Measurements from ENCODE around the gene GRIK4.

GRIK4 gene

DNA sequence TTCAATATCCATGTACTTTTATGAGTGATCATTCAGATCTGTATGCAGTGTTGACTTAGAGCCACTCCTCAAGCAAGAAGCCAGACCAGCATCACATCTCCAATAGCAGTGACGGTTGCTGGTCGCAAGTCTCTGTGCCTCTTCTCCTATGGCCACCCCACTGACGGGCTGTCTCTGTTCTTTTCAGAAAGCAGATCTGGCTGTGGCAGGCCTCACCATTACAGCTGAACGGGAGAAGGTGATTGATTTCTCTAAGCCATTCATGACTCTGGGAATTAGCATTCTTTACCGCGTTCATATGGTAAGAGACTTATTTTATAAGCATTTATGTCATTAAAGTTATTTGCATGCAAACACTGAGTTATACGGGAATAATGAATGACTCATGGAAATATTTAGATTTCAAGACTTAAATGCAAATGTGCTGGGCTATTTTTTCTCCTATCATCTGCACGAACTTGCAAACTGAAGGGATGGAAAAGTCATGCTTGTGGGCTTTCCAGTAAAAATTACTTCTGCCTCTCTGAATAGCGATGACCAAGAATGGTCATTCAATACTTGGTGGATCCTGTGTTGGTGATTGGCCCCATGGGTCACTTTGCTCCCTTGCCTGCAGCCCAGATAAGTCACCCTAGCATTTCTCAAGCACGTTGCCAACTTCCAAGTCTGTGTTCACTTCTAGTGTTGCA is 428.8 kb downstream of the GRIK4 start:
- Histone ChIP-seq H3K4me3 (ENCODE audit: low read length) (no peak overlapping the region), H3K36me3 (ENCODE audit: insufficient read depth, low read length) (no peaks in the 10 kb centered on the region), H3K27me3 (ENCODE audit: insufficient read depth, low read length) (no peaks in the 10 kb centered on the region), H2AFZ (ENCODE audit: low read depth, low read length) (no peak overlapping the region), H3K4me1 (ENCODE audit: insufficient read depth, low read length) (no peaks in the 10 kb centered on the region), H3K9me3 (ENCODE audit: low read length) (peaks cover 4% of the 10 kb centered on the region)

DNA sequence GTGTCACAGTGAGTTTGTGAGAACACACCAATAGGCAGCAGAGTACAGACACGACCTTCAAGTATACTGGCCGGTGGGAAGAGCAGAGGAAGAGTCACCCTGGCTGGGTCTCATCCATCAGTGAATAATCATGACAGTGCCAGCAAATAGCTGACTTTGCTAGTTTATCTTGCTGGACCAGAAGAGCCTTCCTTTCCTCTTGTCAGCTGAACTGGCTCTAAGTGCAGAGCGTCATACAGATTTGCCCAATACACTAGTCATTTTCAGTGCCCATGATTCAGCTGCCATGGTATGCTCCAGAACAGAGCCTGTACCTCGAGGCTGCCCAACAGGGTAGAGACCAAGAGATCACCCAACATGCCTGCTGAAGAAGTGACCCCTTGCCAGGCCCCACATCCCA is 429.5 kb downstream of the GRIK4 start:
- H3K36me3 ChIP-seq (ENCODE audit: insufficient read depth, low read length): no peaks in the 10 kb centered on the region
- no peaks in the 10 kb centered on the region for H3K27me3 ChIP-seq (ENCODE audit: insufficient read depth, low read length)
- H3K4me3 ChIP-seq (ENCODE audit: low read length): no peak overlapping the region
- H2AFZ ChIP-seq (ENCODE audit: low read depth, low read length): no peak overlapping the region
- peaks cover 7% of the 10 kb centered on the region for H3K9me3 ChIP-seq (ENCODE audit: low read length)
- H3K4me1 ChIP-seq (ENCODE audit: insufficient read depth, low read length): no peaks in the 10 kb centered on the region

DNA sequence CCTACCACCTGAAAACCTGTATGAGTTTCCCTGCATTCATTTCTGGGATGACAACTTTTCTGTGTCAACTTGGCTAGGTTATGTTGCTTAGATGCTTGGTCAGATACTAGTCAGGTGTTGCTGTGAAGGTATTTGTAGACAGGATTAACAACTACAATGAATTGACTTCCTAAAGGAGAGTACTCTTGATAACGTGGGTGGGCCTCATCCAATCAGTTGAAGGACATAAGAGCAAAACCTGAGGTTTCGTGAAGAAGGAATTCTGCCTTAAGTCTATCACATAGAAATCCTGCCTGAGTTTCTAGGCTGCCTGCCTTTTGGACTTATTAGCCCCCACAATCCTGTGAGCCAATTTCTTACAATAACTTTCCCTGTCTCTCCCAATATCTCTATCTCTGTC is 431.2 kb downstream of the GRIK4 start:
- H2AFZ ChIP-seq (ENCODE audit: low read depth, low read length): no peak overlapping the region
- H3K4me3 ChIP-seq (ENCODE audit: low read length): no peak overlapping the region
- H3K9me3 ChIP-seq (ENCODE audit: low read length): peaks cover 7% of the 10 kb centered on the region
- H3K36me3 ChIP-seq (ENCODE audit: insufficient read depth, low read length): no peaks in the 10 kb centered on the region
- H3K27me3 ChIP-seq (ENCODE audit: insufficient read depth, low read length): no peaks in the 10 kb centered on the region
- H3K4me1 ChIP-seq (ENCODE audit: insufficient read depth, low read length): no peaks in the 10 kb centered on the region

DNA sequence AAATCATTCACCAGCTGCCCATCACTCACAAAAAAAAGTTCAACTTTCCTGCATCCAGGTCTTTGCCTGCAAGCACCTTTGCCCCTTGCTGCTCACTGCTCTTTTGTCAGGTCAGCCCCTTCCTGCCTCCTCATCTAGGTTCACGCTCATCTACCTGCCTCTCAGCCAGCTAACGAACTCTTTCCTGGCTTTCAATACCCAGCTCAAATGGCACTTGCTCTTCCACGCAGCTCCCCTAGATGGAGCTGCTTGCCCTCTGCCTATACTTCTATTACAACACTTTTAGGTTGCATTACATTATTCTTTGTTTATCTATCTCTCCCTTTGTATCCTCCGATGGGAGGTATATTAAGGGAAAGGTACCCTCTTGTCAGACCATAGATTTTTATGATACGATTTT is 433.5 kb downstream of the GRIK4 start:
- Histone ChIP-seq H3K4me3 (ENCODE audit: low read length) (no peak overlapping the region), H3K36me3 (ENCODE audit: insufficient read depth, low read length) (no peaks in the 10 kb centered on the region), H2AFZ (ENCODE audit: low read depth, low read length) (no peak overlapping the region), H3K27me3 (ENCODE audit: insufficient read depth, low read length) (no peaks in the 10 kb centered on the region), H3K9me3 (ENCODE audit: low read length) (peaks cover 7% of the 10 kb centered on the region), H3K4me1 (ENCODE audit: insufficient read depth, low read length) (no peaks in the 10 kb centered on the region)

DNA sequence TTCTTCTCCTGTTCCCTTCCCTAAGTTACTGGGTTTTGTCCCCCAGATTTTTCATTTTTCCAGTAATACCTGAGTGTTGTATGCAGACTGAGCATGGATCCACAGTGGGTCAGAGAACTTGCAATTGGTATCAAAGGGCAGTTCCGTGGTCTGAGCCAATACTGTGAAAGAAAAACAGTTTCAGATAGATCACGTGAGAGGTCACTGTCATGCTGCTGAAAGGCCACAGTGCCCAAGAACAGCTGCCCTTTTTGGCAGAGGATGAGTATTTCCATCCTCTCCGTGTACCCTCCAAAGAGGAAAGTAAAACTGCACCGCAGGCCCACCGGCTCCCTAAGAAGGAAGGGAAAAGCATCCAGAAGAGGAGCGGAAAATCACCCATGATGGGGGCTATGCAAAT is 439.3 kb downstream of the GRIK4 start:
- no peaks in the 10 kb centered on the region for H3K9me3 ChIP-seq (ENCODE audit: low read length)
- no peaks in the 10 kb centered on the region for H3K36me3 ChIP-seq (ENCODE audit: insufficient read depth, low read length)
- H2AFZ ChIP-seq (ENCODE audit: low read depth, low read length): no peak overlapping the region
- H3K27me3 ChIP-seq (ENCODE audit: insufficient read depth, low read length): no peaks in the 10 kb centered on the region
- peaks cover 5% of the 10 kb centered on the region for H3K4me1 ChIP-seq (ENCODE audit: insufficient read depth, low read length)
- H3K4me3 ChIP-seq (ENCODE audit: low read length): no peak overlapping the region

DNA sequence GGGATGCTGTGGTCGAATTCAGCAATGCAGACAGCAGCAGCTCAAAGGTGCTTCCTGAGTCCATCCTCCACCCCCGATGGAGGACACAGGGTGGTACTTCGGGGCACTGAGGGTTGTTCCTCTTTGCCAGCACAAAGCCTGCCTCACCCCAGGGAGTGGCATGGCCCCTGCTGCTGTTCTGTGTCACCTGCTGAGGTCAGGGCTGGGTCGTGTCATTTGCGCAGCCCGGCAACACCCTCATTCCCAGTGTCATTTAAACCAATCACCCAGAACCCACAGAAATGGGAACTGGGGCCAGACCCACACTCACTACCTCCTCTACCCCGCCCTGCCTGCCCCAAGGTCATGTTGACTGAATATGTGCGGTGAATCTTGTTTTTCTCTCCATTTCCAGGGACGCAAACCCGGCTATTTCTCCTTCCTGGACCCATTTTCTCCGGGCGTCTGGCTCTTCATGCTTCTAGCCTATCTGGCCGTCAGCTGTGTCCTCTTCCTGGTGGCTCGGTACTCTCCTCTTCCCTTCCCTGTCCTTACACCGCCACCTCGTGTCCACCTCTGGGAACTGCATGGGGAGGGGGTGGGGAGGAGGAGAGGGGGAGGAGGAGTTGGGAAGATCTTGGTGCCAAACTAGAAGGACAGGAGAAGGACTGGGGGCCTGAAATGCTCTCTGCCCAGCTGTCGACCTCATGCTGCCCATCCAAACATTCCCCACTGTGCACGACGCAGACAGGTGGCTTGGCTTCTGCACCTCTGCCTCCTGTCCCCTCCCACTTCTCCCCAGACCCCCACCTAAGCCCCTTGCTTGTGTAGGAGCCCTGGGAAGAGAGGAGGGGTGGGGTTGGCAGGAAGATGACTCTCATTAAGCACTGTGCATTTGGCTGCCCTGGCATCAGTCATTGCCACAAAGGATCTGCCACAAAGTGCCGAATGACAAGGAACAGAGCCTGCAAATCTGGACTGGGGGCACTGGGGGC is 441.2 kb downstream of the GRIK4 start:
- peaks cover 5% of the 10 kb centered on the region for H3K4me1 ChIP-seq (ENCODE audit: insufficient read depth, low read length)
- no peaks in the 10 kb centered on the region for H3K27me3 ChIP-seq (ENCODE audit: insufficient read depth, low read length)

DNA sequence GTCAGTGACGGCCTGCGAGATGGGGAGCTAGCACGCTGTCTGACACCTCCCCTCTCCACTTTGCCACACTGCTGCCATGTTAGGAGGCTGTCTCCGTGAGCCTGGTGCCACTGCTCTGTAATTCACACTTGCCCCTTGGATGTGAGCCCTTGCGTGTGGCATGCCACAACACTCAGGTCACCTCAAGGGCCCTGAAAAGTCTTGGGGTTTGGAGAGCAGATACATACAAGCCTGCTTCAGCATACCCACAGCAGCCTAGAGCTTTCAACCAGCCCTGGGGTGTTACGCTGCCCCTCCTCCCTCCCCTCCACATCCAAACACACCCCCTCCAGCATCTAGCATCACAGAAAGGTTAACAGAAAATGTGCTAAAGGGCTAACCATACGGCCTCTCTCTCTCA is 442.8 kb downstream of the GRIK4 start:
- Histone ChIP-seq H3K27me3 (ENCODE audit: insufficient read depth, low read length) (no peaks in the 10 kb centered on the region), H3K36me3 (ENCODE audit: insufficient read depth, low read length) (no peaks in the 10 kb centered on the region), H2AFZ (ENCODE audit: low read depth, low read length) (no peak overlapping the region), H3K4me3 (ENCODE audit: low read length) (no peak overlapping the region), H3K4me1 (ENCODE audit: insufficient read depth, low read length) (peaks cover 5% of the 10 kb centered on the region), H3K9me3 (ENCODE audit: low read length) (no peaks in the 10 kb centered on the region)

More for the DNA sequence above, 441.2 kb downstream of the GRIK4 start:
- no peak overlapping the region for H2AFZ ChIP-seq (ENCODE audit: low read depth, low read length)
- no peaks in the 10 kb centered on the region for H3K36me3 ChIP-seq (ENCODE audit: insufficient read depth, low read length)
- H3K9me3 ChIP-seq (ENCODE audit: low read length): no peaks in the 10 kb centered on the region
- H3K4me3 ChIP-seq (ENCODE audit: low read length): no peak overlapping the region

DNA sequence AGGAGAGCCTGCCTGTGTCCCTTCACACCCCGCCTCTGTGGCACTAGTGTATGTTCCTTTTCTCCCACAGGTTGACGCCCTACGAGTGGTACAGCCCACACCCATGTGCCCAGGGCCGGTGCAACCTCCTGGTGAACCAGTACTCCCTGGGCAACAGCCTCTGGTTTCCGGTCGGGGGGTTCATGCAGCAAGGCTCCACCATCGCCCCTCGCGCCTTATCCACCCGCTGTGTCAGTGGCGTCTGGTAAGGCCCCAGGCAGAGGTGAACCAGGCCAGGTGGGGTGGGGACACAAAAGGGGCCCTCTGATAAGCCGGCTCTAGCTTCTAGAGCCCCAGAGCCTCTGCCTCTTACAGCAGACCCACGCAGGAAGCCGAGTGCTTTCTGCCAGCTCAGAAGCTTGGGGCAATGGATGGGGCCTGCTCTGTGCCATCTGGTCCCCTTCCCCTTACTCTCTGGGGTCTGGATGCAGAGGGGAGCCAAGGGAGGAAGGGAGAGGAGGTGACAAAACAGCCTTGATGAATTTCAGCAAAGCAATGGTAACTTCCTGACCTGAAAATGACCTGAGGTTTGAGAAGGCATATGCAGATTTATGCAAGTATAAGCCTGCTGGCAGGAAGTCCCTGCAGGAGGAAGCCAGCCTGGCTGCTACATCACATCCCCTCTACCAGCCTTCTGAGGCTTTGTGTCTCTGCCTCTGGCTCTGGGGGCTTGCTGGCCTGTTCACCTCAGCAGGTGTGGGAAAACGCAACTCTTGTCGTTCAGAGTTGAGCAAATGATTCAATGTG is 445.4 kb downstream of the GRIK4 start:
- no peaks in the 10 kb centered on the region for H3K36me3 ChIP-seq (ENCODE audit: insufficient read depth, low read length)
- H2AFZ ChIP-seq (ENCODE audit: low read depth, low read length): no peak overlapping the region
- H3K4me1 ChIP-seq (ENCODE audit: insufficient read depth, low read length): peaks cover 5% of the 10 kb centered on the region
- no peaks in the 10 kb centered on the region for H3K27me3 ChIP-seq (ENCODE audit: insufficient read depth, low read length)
- no peaks in the 10 kb centered on the region for H3K9me3 ChIP-seq (ENCODE audit: low read length)
- no peak overlapping the region for H3K4me3 ChIP-seq (ENCODE audit: low read length)

DNA sequence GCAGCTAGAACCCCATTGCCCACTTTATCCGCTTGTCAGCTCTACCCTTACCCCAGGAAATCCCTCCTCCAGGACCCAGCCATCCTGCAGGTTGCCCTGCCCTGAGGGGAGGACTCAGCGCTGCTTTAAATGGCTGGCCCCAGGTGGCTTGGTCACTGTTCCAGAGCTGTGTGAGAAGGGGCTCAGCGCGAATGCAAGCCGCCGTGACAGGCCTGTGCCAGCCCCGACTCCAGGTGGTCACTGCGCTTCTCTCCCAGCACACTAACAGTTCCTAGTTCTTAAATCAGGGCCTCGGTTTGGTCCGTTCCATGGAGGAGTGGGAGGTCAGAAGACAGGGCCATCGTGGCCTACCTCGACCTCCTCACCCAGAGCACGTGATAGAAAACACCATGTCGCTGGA is 446.6 kb downstream of the GRIK4 start:
- H3K4me3 ChIP-seq (ENCODE audit: low read length): no peak overlapping the region
- peaks cover 2% of the 10 kb centered on the region for H3K4me1 ChIP-seq (ENCODE audit: insufficient read depth, low read length)
- no peaks in the 10 kb centered on the region for H3K9me3 ChIP-seq (ENCODE audit: low read length)
- no peaks in the 10 kb centered on the region for H3K36me3 ChIP-seq (ENCODE audit: insufficient read depth, low read length)
- H2AFZ ChIP-seq (ENCODE audit: low read depth, low read length): no peak overlapping the region
- H3K27me3 ChIP-seq (ENCODE audit: insufficient read depth, low read length): no peaks in the 10 kb centered on the region

DNA sequence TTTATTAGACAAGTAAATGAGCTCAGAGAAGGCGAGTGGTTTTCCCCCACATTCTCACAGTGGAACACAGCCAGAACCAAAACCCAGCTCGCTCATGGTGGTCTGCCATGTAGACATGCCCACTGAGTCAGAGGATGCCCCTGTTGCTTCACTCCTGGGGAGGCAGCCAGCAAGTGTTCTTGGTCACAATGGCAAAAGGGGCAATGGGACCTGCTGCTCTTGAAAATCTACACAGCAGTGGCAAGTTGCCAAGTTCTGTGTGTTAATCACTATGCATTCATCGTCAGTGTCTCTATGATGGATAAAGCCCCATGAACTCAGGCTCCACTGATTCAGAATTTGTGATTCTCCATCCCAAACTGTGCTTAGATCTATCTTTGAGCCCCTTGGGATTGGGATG is 447.6 kb downstream of the GRIK4 start:
- H3K36me3 ChIP-seq (ENCODE audit: insufficient read depth, low read length): no peaks in the 10 kb centered on the region
- no peak overlapping the region for H3K4me3 ChIP-seq (ENCODE audit: low read length)
- no peak overlapping the region for H2AFZ ChIP-seq (ENCODE audit: low read depth, low read length)
- H3K9me3 ChIP-seq (ENCODE audit: low read length): no peaks in the 10 kb centered on the region
- peaks cover 2% of the 10 kb centered on the region for H3K4me1 ChIP-seq (ENCODE audit: insufficient read depth, low read length)
- no peaks in the 10 kb centered on the region for H3K27me3 ChIP-seq (ENCODE audit: insufficient read depth, low read length)

DNA sequence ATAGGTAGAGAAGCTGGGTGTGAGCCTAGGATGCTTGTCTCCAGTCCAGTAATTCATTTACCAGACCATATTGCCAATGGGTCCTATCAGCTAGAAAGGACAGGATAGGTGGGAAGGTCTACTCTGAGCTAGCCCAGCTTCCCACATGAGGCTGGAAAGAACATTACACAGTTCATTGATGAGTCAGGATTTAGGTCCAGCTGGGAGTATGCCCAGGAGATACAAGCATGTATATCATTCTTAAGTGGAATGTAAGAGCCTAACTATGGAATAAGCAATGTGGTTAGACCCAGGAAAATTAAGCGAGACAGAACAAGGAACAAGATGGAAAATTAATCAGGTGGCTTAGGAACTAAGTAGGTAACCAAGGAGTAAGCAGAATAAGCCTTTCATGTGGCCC is 453.3 kb downstream of the GRIK4 start:
- H3K4me3 ChIP-seq (ENCODE audit: low read length): no peak overlapping the region
- no peaks in the 10 kb centered on the region for H3K36me3 ChIP-seq (ENCODE audit: insufficient read depth, low read length)
- no peaks in the 10 kb centered on the region for H3K27me3 ChIP-seq (ENCODE audit: insufficient read depth, low read length)
- H2AFZ ChIP-seq (ENCODE audit: low read depth, low read length): no peak overlapping the region
- no peaks in the 10 kb centered on the region for H3K9me3 ChIP-seq (ENCODE audit: low read length)
- H3K4me1 ChIP-seq (ENCODE audit: insufficient read depth, low read length): peaks cover 2% of the 10 kb centered on the region

DNA sequence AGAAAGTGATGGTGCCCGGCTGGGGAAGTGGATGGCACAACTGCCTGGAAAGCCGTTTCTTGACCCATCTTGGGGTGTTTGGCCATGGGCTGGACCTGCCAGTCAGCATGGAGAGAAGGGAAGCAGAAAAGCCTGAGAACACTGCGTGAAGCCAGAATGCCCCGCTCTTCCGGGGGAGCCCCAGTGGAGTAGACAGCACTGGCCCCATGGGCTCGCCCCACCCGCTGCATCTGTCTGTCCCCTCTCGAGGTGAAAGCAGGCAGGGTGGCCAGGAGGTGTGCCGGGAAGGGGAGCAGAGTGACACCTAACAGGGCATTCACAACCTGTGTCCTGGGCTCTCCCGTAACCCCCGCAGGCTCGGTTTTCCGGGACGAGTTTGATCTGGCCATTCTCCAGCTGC is 455.3 kb downstream of the GRIK4 start:
- no peaks in the 10 kb centered on the region for H3K9me3 ChIP-seq (ENCODE audit: low read length)
- H3K4me1 ChIP-seq (ENCODE audit: insufficient read depth, low read length): peaks cover 2% of the 10 kb centered on the region
- H3K4me3 ChIP-seq (ENCODE audit: low read length): no peak overlapping the region
- no peak overlapping the region for H2AFZ ChIP-seq (ENCODE audit: low read depth, low read length)
- no peaks in the 10 kb centered on the region for H3K36me3 ChIP-seq (ENCODE audit: insufficient read depth, low read length)
- no peaks in the 10 kb centered on the region for H3K27me3 ChIP-seq (ENCODE audit: insufficient read depth, low read length)

DNA sequence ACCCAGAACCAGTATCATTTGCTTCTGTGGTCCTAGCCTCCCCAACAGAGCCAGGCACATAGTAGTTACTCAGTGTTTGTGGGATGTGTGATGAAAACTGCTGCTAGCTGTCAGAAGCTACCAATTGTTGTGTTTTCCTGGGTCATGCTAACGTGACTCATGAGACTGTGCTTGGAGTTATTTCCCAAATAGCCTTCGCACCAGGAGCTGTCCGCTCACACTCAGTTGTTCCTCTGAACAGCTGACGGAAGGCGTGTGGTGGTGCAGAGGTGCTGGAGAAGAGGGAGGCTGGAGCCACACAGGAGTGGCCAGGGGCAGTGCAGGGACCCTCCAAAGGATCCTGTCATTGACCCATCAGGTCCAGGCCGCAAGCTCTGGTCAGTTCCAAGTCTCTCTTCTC is 458.4 kb downstream of the GRIK4 start:
- peaks cover 6% of the 10 kb centered on the region for H3K4me1 ChIP-seq (ENCODE audit: insufficient read depth, low read length)
- no peaks in the 10 kb centered on the region for H3K9me3 ChIP-seq (ENCODE audit: low read length)
- H3K27me3 ChIP-seq (ENCODE audit: insufficient read depth, low read length): no peaks in the 10 kb centered on the region
- no peaks in the 10 kb centered on the region for H3K36me3 ChIP-seq (ENCODE audit: insufficient read depth, low read length)
- H3K4me3 ChIP-seq (ENCODE audit: low read length): no peak overlapping the region
- H2AFZ ChIP-seq (ENCODE audit: low read depth, low read length): no peak overlapping the region
